Endodermal cell (in vitro differentiated cells): ENCODE measurements around the gene AIFM2. TPM values are rescaled to one million over a fixed set of nuclear protein-coding genes. Genes with fewer than 3 reads are reported as not detected.

Source experiments
- DNase-seq: peaks from one replicate; pipeline ENCODE4 v3.0.0-alpha.2; 2017
- H3K27ac ChIP-seq: 2 replicates; pipeline ENCODE4 v1.5.1; 2013; ENCODE audit warnings: mild to moderate bottlenecking, low read depth, low read length, moderate library complexity
- H3K27me3 ChIP-seq: 2 replicates; pipeline ENCODE4 v1.6.1; 2013; ENCODE audit warnings: mild to moderate bottlenecking, low read length, moderate library complexity; ENCODE audit not compliant: insufficient read depth, control insufficient read depth, poor library complexity, severe bottlenecking
- H3K36me3 ChIP-seq: 2 replicates; pipeline ENCODE4 v1.7.0; 2013; ENCODE audit warnings: mild to moderate bottlenecking, low read length, moderate library complexity; ENCODE audit not compliant: control insufficient read depth, insufficient read depth
- H3K4me1 ChIP-seq: one replicate; pipeline ENCODE4 v1.7.0; 2013; ENCODE audit warnings: low read length; ENCODE audit not compliant: control insufficient read depth, insufficient read depth
- H3K4me3 ChIP-seq: 2 replicates; pipeline ENCODE4 v1.5.1; 2013; ENCODE audit warnings: mild to moderate bottlenecking, low read length, moderate library complexity
- H3K9ac ChIP-seq: 2 replicates; pipeline ENCODE4 v1.6.1; 2013; ENCODE audit warnings: mild to moderate bottlenecking, low read length, moderate library complexity; ENCODE audit not compliant: poor library complexity, severe bottlenecking; ENCODE audit errors: extremely low read depth
- H3K9me3 ChIP-seq: 2 replicates; pipeline ENCODE4 v1.6.1; 2013; ENCODE audit warnings: mild to moderate bottlenecking, low read length, moderate library complexity; ENCODE audit not compliant: control insufficient read depth
- H3K27ac Mint-ChIP-seq: 2 replicates; pipeline ENCODE4 v1.8.0; 2020; ENCODE audit warnings: mixed read lengths
- H3K27me3 Mint-ChIP-seq: 2 replicates; pipeline ENCODE4 v1.8.0; 2021; ENCODE audit warnings: mild to moderate bottlenecking, mixed read lengths; ENCODE audit not compliant: insufficient read depth
- H3K36me3 Mint-ChIP-seq: 2 replicates; pipeline ENCODE4 v1.8.0; 2020; ENCODE audit warnings: low read depth, mixed read lengths
- H3K4me1 Mint-ChIP-seq: 2 replicates; pipeline ENCODE4 v1.8.0; 2020; ENCODE audit warnings: mixed read lengths
- H3K4me3 Mint-ChIP-seq: 2 replicates; pipeline ENCODE4 v1.8.0; 2020; ENCODE audit warnings: mild to moderate bottlenecking, moderate library complexity, mixed read lengths
- H3K9me3 Mint-ChIP-seq: 2 replicates; pipeline ENCODE4 v1.8.0; 2020; ENCODE audit warnings: mild to moderate bottlenecking, mixed read lengths
- CTCF ChIP-seq: fragments of 200-600 bp; sonication (generic); conservative IDR thresholded peaks from 2 replicates; pipeline ENCODE4 v1.5.0; 2021; ENCODE audit warnings: antibody characterized with exemption, mild to moderate bottlenecking
- WGBS, 2 experiments: methylation state at CpG; one replicate each; pipeline versions ENCODE4 v1.1.5 to v1.1.7; 2013; ENCODE audit warnings: missing lambda C conversion rate in 2 of 2, mixed read lengths in 1 of 2; ENCODE audit not compliant: insufficient coverage in 1 of 2, insufficient read length in 1 of 2; 5-methylcytosine and 5-hydroxymethylcytosine counted together
- total RNA-seq, 2 donors: library from RNA; stranded (reverse); fragmentation: NEBNext Ultra II Directional in 1 of 2; extraction: Animal tissue kit (Norgen Biotek cat#: 25700) in 1 of 2; gene quantifications; 2 replicates in 1 of 2; 3 replicates in 1 of 2; pipeline ENCODE4 v1.2.1, GENCODE V29; 2021

AIFM2 gene
- total RNA-seq, 2 donors from 2014 or later = 7.1 to 7.6 TPM

- no peaks in the 10 kb centered on the region for H3K9me3 ChIP-seq
- DNase-seq = peak; percentile 59
- peak overlapping the region; percentile 65 for H3K4me3 Mint-ChIP-seq
- no peak for TF ChIP-seq CTCF
- H3K36me3 Mint-ChIP-seq = peaks cover 18% of the 10 kb centered on the region
- no peaks in the 10 kb centered on the region for H3K4me1 ChIP-seq
- no peaks in the 10 kb centered on the region for H3K9me3 Mint-ChIP-seq
- no peak overlapping the region for H3K9ac ChIP-seq
- H3K27me3 Mint-ChIP-seq = no peaks in the 10 kb centered on the region
- H3K36me3 ChIP-seq = peaks cover 17% of the 10 kb centered on the region
- H3K27me3 ChIP-seq = peaks cover 8% of the 10 kb centered on the region
- H3K27ac ChIP-seq = no peak overlapping the region
- H3K4me3 ChIP-seq = peak overlapping the region; percentile 71
- peaks cover 14% of the 10 kb centered on the region for H3K4me1 Mint-ChIP-seq
- H3K27ac Mint-ChIP-seq = no peak overlapping the region
- 37 to 40% methylated on average over 9 to 28 of the region's 28 CpGs for WGBS, 2 experiments
Observed at GRCh38 chr10:70145166-70145665, 12.6 kb upstream of the AIFM2 start.

GRCh38 chr10:70144372-70145110 is 11.9 kb upstream of the AIFM2 start:
- Histone ChIP-seq H3K4me1 (no peaks in the 10 kb centered on the region), H3K27ac (no peak overlapping the region), H3K4me3 (peak overlapping the region; percentile 71), H3K9me3 (no peaks in the 10 kb centered on the region), H3K9ac (no peak overlapping the region), H3K36me3 (peaks cover 10% of the 10 kb centered on the region), H3K27me3 (peaks cover 8% of the 10 kb centered on the region)
- 86 to 87% methylated on average over 13 to 18 of the region's 18 CpGs for WGBS, 2 experiments
- no peak for DNase-seq
- Mint-ChIP-seq H3K27ac (no peak overlapping the region), H3K36me3 (peaks cover 12% of the 10 kb centered on the region), H3K4me3 (peak overlapping the region; percentile 65), H3K27me3 (no peaks in the 10 kb centered on the region), H3K4me1 (peaks cover 14% of the 10 kb centered on the region), H3K9me3 (no peaks in the 10 kb centered on the region)
- no peak for TF ChIP-seq CTCF

- Histone ChIP-seq H3K4me3 (no peak overlapping the region), H3K27me3 (peaks cover 8% of the 10 kb centered on the region), H3K9me3 (no peaks in the 10 kb centered on the region), H3K9ac (no peak overlapping the region), H3K27ac (no peak overlapping the region), H3K36me3 (no peaks in the 10 kb centered on the region), H3K4me1 (no peaks in the 10 kb centered on the region)
- no peak overlapping the region for H3K27ac Mint-ChIP-seq
- peaks cover 2% of the 10 kb centered on the region for H3K36me3 Mint-ChIP-seq
- no peak overlapping the region for H3K4me3 Mint-ChIP-seq
- peaks cover 14% of the 10 kb centered on the region for H3K4me1 Mint-ChIP-seq
- H3K27me3 Mint-ChIP-seq = no peaks in the 10 kb centered on the region
- TF ChIP-seq CTCF = no peak
- 80 to 97% methylated on average over 3 to 10 of the region's 10 CpGs for WGBS, 2 experiments
- DNase-seq = no peak
- H3K9me3 Mint-ChIP-seq = no peaks in the 10 kb centered on the region
Observed at GRCh38 chr10:70142555-70142954, 9.9 kb upstream of the AIFM2 start.
